Stimulated activated CD8-positive, alpha-beta memory T cell treated with anti-CD3 and anti-CD28 coated beads, Interleukin-15, amount 100 ng/mL, for 1 hour (primary cell): ENCODE results near the gene ARPC2.

Experiments used
- DNase-seq: peaks from one replicate; pipeline ENCODE4 v3.0.0-alpha.2; 2020; ENCODE audit warnings: low read depth

ARPC2 gene

GRCh38 chr2:218217360-218218267, 625 bp downstream of the ARPC2 start:
- DNase-seq: peak; percentile 42

GRCh38 chr2:218218268-218219185, 1.5 kb downstream of the ARPC2 start:
- no peak for DNase-seq

- no peak for DNase-seq
These were observed 2.9 kb downstream of the ARPC2 start for GRCh38 chr2:218219934-218220333.

GRCh38 chr2:218221000-218221399, 4.0 kb downstream of the ARPC2 start:
- DNase-seq: no peak

GRCh38 chr2:218223046-218223445, 6.1 kb downstream of the ARPC2 start:
- no peak for DNase-seq

- no peak for DNase-seq
These were observed 7.2 kb downstream of the ARPC2 start for GRCh38 chr2:218224186-218224585.

- no peak for DNase-seq
These were observed 9.9 kb downstream of the ARPC2 start for GRCh38 chr2:218226903-218227302.

GRCh38 chr2:218228366-218229090, 11.5 kb downstream of the ARPC2 start:
- no peak for DNase-seq

GRCh38 chr2:218229239-218229638, 12.2 kb downstream of the ARPC2 start:
- DNase-seq: no peak

- DNase-seq: no peak
These were observed 12.9 kb downstream of the ARPC2 start for GRCh38 chr2:218229851-218230250.

GRCh38 chr2:218230882-218231281, 13.9 kb downstream of the ARPC2 start:
- no peak for DNase-seq

- DNase-seq: no peak
These were observed 16.6 kb downstream of the ARPC2 start for GRCh38 chr2:218233543-218233942.

GRCh38 chr2:218234521-218234920, 17.5 kb downstream of the ARPC2 start:
- DNase-seq: no peak

- no peak for DNase-seq
These were observed 18.0 kb downstream of the ARPC2 start for GRCh38 chr2:218235017-218235416.

GRCh38 chr2:218236829-218237228, 19.8 kb downstream of the ARPC2 start:
- no peak for DNase-seq

GRCh38 chr2:218238887-218239286, 21.9 kb downstream of the ARPC2 start:
- no peak for DNase-seq

- no peak for DNase-seq
These were observed 27.2 kb downstream of the ARPC2 start for GRCh38 chr2:218244204-218244603.

GRCh38 chr2:218244665-218245064, 27.7 kb downstream of the ARPC2 start:
- DNase-seq: no peak

GRCh38 chr2:218245214-218245613, 28.2 kb downstream of the ARPC2 start:
- no peak for DNase-seq

- DNase-seq: no peak
These were observed 32.7 kb downstream of the ARPC2 start for GRCh38 chr2:218249691-218250090.

- no peak for DNase-seq
These were observed 35.7 kb downstream of the ARPC2 start for GRCh38 chr2:218252509-218253231.

GRCh38 chr2:218253232-218253625, 36.2 kb downstream of the ARPC2 start:
- DNase-seq: no peak
